SK-N-SH (cell line): ENCODE data around the gene FOXRED1.

ENCODE experiments used
- MXI1 ChIP-seq: IDR thresholded peaks from 2 replicates; pipeline ENCODE4 v1.6.1; 2012; ENCODE audit warnings: mild to moderate bottlenecking, low read depth, low read length, improper control_type of control experiment
- NRF1 ChIP-seq: IDR thresholded peaks from 2 replicates; pipeline ENCODE4 v1.6.1; 2012; ENCODE audit warnings: low read depth, mild to moderate bottlenecking, low read length
- TF ChIP-seq, protein P1 (sequence below): fragments of 200-600 bp; sonication (generic); IDR thresholded peaks from 2 replicates; pipeline ENCODE4 v1.6.1; 2017; ENCODE audit warnings: antibody characterized with exemption, mild to moderate bottlenecking, moderate library complexity

- TF ChIP-seq MXI1 (no peak), NRF1 (no peak)
- TF ChIP-seq, protein P1, sequence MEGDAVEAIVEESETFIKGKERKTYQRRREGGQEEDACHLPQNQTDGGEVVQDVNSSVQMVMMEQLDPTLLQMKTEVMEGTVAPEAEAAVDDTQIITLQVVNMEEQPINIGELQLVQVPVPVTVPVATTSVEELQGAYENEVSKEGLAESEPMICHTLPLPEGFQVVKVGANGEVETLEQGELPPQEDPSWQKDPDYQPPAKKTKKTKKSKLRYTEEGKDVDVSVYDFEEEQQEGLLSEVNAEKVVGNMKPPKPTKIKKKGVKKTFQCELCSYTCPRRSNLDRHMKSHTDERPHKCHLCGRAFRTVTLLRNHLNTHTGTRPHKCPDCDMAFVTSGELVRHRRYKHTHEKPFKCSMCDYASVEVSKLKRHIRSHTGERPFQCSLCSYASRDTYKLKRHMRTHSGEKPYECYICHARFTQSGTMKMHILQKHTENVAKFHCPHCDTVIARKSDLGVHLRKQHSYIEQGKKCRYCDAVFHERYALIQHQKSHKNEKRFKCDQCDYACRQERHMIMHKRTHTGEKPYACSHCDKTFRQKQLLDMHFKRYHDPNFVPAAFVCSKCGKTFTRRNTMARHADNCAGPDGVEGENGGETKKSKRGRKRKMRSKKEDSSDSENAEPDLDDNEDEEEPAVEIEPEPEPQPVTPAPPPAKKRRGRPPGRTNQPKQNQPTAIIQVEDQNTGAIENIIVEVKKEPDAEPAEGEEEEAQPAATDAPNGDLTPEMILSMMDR = no peak
Measured at GRCh38 chr11:126312961-126313360, 44.0 kb downstream of the FOXRED1 start.
